ENCODE results near the gene USPL1.
A peak's percentile ranks its signal among the peaks of the same experiment; 100 is the strongest.

USPL1 gene

DNA sequence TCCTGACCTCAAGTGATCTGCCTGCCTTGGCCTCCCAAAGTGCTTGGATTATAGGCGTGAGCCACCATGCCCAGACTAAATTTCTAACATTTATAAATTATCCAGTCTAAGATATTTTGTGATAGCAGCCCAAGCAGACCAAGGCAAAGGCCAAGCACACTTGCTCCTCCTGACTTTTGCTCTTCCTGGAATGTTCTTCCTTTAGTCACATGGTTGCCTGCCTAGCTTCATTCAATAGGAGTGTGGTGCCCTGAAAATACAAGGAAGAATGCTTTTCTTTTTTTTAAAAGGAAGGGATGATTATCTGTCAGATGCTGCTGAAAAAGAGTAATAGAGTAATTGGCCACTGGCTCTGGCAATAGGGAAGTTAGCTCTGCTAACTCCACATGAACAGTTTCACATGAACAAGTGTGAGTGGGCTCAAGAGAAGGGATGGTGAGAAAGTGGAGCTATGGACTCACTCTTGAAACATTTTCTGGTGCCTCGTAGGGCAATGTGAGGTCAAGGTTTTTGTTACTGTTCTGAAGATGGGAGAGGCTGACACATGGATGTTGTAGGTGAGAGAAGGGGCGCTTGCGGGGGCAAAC lies 47.1 kb downstream of the USPL1 start:
- no peak for DNase-seq

DNA sequence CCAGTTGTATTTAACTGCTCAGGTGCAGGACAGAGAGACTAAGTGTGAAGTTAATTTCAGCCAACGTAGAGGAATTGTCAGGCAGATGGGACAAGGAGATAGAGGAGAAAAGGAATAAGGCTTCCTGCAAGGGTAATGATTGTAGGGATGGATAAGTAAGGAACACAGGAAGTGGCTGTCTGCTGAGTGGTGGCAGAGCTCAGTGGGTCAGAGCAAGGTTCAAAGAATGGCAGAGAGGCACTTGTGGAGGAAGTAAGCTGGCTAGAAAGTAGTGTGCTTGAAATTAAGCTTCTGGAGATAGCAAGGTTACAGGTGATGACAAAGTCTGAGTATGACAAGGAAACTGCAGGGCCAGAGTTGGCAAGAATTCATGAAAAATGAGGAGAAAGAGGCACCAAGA lies 47.9 kb downstream of the USPL1 start:
- no peak for DNase-seq

- DNase-seq = no peak
Measured at GRCh38 chr13:30666113-30666512, 48.4 kb downstream of the USPL1 start.

GRCh38 chr13:30667014-30667413 lies 49.3 kb downstream of the USPL1 start:
- no peak for DNase-seq

DNA sequence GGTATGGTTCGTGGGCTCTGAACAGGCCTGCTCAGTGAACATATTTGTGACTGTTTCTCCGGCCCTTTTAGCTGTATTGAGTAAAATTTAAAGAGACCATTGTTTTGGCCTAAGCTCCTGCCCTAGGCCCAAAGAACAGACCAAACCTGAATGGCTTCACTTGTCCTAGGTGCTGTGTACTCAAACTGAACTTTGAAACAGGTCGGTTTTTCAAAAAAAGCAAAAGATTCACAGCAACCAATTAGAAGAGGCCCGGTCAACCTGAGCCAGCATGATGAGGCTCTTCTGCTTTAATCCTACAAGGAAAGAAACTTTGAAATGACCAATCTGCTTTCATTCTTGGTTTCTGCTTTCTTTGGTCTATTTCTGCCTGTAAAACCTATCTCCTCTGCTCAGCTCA lies 50.6 kb downstream of the USPL1 start:
- no peak for DNase-seq

- DNase-seq = no peak
Measured at GRCh38 chr13:30671271-30671815, 53.6 kb downstream of the USPL1 start.

GRCh38 chr13:30673669-30674521 lies 56.2 kb downstream of the USPL1 start:
- peak; percentile 78 for DNase-seq

GRCh38 chr13:30675717-30676116 lies 58.0 kb downstream of the USPL1 start:
- DNase-seq = no peak

- DNase-seq = no peak
Measured at GRCh38 chr13:30676672-30677071, 59.0 kb downstream of the USPL1 start.

GRCh38 chr13:30679483-30680330 lies 62.0 kb downstream of the USPL1 start:
- no peak for DNase-seq

DNA sequence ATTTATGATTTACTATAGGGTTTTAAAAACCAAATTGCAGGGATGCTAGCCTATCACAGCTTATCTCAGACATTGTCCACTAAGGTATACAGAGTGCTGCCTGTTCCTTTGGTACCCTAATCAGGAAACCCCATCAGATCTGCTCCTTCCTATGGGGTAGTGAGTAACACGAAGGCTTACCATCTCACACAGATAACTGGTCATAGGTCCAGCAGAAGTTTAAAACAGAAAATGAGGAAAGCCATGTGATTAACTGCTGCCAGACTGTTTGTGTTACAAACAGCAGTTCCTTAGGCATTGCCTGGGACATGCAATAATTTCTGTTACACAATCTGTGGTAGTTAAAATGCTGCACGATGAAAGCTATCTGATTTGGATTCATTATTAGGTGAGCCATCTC lies 64.1 kb downstream of the USPL1 start:
- no peak for DNase-seq

GRCh38 chr13:30685320-30685859 lies 67.7 kb downstream of the USPL1 start:
- no peak for DNase-seq

- DNase-seq = no peak
Measured at GRCh38 chr13:30685987-30686386, 68.3 kb downstream of the USPL1 start.

DNA sequence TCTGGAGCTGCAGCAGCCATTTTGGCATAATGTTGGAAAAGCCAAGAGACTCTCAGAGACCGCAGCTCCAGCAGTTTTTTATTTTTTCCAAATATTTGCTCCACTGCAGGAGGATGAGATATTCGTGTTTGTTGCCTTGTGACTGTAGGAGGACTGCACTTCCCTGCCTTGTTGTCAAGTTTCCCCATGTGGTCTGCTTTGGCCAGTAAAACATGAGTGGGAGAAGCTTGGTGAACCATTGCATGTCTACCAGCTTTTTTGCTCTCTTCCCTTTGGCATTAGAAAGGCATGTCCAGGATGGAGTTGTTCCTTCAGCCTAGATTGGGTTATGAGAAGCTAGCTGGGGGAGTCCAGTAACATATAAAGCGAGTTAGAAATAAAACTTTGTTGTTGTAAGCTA lies 69.9 kb downstream of the USPL1 start:
- DNase-seq = no peak

GRCh38 chr13:30689752-30690151 lies 72.0 kb downstream of the USPL1 start:
- no peak for DNase-seq

- DNase-seq = no peak
Measured at GRCh38 chr13:30690282-30691188, 72.8 kb downstream of the USPL1 start.

DNA sequence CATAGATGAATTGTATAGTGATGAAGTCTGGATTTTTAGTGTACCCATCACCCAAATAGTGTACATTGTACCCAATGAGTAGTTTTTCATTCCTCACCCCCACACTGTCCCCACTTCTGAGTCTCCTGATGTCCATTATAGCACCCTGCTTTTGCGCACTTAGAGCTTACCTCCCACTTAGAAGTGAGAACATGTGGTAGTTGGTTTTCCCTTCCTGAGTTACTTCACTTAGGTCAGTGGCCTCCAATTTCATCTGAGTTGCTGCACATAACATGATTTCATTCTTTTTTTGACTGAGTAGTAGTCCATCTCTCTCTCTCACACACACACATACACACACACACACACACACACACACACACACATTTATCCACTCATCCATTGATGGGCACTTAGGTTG lies 74.4 kb downstream of the USPL1 start:
- no peak for DNase-seq

DNA sequence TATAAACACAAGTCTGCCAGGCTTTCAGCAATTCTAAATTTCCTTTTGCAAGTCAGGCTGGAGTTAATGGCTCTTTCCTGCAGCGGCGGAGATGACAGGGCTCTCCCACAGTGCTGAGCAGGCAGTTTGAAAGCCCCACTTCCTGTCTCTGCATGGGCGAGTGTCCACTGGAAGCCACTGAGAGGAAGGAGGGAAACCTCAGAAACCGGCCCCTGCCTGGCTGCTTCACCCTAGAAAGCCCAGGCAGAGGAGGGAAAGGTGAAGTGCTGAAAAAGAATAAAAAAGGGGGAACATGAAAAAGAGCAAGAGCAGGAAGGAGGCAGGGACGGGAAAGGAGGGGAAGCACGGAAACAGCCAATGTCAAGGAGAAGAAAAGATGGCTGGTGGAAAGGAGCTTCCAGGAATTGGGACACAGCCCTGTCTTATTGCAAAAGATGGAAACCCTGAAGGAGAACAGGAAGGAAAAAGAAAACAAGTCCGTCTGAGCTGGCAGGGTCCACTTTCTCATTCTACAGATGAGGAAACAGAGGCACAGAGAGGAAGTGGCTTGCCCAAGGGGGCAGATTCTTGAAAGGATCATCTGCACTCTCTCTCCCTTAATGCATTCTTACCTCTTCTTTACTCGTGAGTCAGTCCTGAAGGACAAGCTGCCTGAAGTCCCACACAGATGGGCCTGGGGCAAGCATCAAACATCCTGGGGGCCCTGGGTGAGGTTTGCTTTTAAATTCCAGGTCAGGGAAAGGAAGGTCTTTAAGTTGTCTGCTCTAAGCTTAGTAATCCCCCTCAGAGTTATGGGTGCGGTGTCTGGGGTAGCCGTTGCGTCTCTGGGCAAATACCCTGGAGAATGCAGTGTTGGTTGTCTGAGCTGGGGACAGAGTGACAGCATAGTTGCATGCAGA lies 78.8 kb downstream of the USPL1 start:
- DNase-seq = no peak

- no peak for DNase-seq
Measured at GRCh38 chr13:30697177-30697953, 79.6 kb downstream of the USPL1 start.

DNA sequence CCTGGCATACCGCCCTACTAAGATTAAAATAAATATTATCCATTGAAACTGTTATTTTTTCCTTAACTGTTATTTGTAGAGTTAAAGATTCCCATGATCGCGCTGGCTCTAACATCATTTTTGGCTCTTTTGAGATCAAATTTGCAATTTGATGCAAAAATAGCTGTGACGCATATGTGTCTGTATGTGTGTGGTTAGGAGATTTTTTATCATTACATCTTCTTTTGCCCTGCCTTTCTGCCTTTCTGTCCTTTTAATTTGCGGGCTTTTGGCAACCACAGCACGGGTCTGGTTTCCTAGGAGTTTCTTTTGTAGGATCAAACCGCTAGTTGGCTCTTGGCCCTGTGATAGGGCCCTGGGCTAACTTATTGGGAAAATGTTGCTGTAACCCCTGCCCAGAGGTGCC lies 80.3 kb downstream of the USPL1 start:
- DNase-seq = no peak
